ENCODE data around the gene TMEM218. TPM values are rescaled to one million over a fixed set of nuclear protein-coding genes. Genes with fewer than 3 reads are reported as not detected.

TMEM218 gene
- total RNA-seq, 2 donors from 2014 or later = 17.9 to 18.2 TPM

DNA sequence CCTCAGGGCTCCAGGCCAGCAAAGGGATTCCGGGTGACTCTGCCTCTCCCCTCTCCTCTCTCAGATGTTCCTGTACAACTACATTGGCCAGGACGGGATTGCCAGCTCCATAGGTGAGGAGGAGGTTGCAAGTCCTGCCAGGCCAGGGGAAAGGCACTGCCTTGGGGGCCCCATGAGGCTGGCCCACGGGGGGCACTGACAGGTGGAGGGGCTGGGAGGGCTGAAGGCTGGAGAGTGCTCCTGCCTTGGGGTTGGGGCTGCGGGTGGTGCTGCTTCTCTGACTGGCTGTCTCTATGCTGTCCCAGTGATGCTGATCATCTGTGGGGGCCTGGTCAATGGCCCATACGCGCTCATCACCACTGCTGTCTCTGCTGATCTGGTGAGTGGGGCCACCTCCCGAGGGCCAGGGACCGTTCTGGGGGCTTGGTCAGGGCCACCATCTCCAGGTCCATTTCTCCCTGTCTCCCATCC lies 26.6 kb downstream of the TMEM218 start:
- Histone ChIP-seq H3K9ac (ENCODE audit: extremely low read depth, low read length, poor library complexity, severe bottlenecking) (no peak overlapping the region), H3K4me1 (ENCODE audit: control insufficient read depth, insufficient read depth, low read length) (no peaks in the 10 kb centered on the region), H3K36me3 (ENCODE audit: control insufficient read depth, insufficient read depth, low read length) (no peaks in the 10 kb centered on the region), H3K9me3 (ENCODE audit: control insufficient read depth, low read length) (no peaks in the 10 kb centered on the region), H3K27ac (ENCODE audit: low read depth, low read length) (no peak overlapping the region), H3K4me3 (ENCODE audit: low read length) (no peak overlapping the region), H3K27me3 (ENCODE audit: control insufficient read depth, insufficient read depth, low read length, poor library complexity, severe bottlenecking) (no peaks in the 10 kb centered on the region)
- Mint-ChIP-seq H3K36me3 (ENCODE audit: low read depth) (no peaks in the 10 kb centered on the region), H3K4me3 (no peak overlapping the region), H3K4me1 (peaks cover 2% of the 10 kb centered on the region), H3K27me3 (ENCODE audit: insufficient read depth) (no peaks in the 10 kb centered on the region), H3K27ac (no peak overlapping the region), H3K9me3 (no peaks in the 10 kb centered on the region)
- peak; percentile 31 for DNase-seq
- WGBS, 2 experiments (ENCODE audit: insufficient coverage in 1 of 2, insufficient read length in 1 of 2) = 90 to 100% methylated on average over 1 to 8 of the region's 8 CpGs
- TF ChIP-seq, protein P1, sequence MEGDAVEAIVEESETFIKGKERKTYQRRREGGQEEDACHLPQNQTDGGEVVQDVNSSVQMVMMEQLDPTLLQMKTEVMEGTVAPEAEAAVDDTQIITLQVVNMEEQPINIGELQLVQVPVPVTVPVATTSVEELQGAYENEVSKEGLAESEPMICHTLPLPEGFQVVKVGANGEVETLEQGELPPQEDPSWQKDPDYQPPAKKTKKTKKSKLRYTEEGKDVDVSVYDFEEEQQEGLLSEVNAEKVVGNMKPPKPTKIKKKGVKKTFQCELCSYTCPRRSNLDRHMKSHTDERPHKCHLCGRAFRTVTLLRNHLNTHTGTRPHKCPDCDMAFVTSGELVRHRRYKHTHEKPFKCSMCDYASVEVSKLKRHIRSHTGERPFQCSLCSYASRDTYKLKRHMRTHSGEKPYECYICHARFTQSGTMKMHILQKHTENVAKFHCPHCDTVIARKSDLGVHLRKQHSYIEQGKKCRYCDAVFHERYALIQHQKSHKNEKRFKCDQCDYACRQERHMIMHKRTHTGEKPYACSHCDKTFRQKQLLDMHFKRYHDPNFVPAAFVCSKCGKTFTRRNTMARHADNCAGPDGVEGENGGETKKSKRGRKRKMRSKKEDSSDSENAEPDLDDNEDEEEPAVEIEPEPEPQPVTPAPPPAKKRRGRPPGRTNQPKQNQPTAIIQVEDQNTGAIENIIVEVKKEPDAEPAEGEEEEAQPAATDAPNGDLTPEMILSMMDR (conservative IDR thresholded peaks at IDR 0.05) = no peak

GRCh38 chr11:125084057-125084416 lies 27.4 kb downstream of the TMEM218 start:
- Histone ChIP-seq H3K4me1 (ENCODE audit: control insufficient read depth, insufficient read depth, low read length) (no peaks in the 10 kb centered on the region), H3K27me3 (ENCODE audit: control insufficient read depth, insufficient read depth, low read length, poor library complexity, severe bottlenecking) (no peaks in the 10 kb centered on the region), H3K4me3 (ENCODE audit: low read length) (no peak overlapping the region), H3K36me3 (ENCODE audit: control insufficient read depth, insufficient read depth, low read length) (no peaks in the 10 kb centered on the region), H3K9me3 (ENCODE audit: control insufficient read depth, low read length) (no peaks in the 10 kb centered on the region), H3K27ac (ENCODE audit: low read depth, low read length) (no peak overlapping the region), H3K9ac (ENCODE audit: extremely low read depth, low read length, poor library complexity, severe bottlenecking) (no peak overlapping the region)
- Mint-ChIP-seq H3K9me3 (no peaks in the 10 kb centered on the region), H3K27me3 (ENCODE audit: insufficient read depth) (peaks cover 5% of the 10 kb centered on the region), H3K36me3 (ENCODE audit: low read depth) (no peaks in the 10 kb centered on the region), H3K4me3 (no peak overlapping the region), H3K4me1 (peaks cover 2% of the 10 kb centered on the region), H3K27ac (no peak overlapping the region)
- 92 to 96% methylated on average over 11 of the region's 11 CpGs for WGBS, 2 experiments (ENCODE audit: insufficient coverage in 1 of 2, insufficient read length in 1 of 2)
- TF ChIP-seq, protein P1 (conservative IDR thresholded peaks at IDR 0.05) = no peak
- DNase-seq = peak; percentile 35

- TF ChIP-seq, protein P1 (conservative IDR thresholded peaks at IDR 0.05) = no peak
- Histone ChIP-seq H3K4me3 (ENCODE audit: low read length) (no peak overlapping the region), H3K4me1 (ENCODE audit: control insufficient read depth, insufficient read depth, low read length) (no peaks in the 10 kb centered on the region), H3K9me3 (ENCODE audit: control insufficient read depth, low read length) (no peaks in the 10 kb centered on the region), H3K27me3 (ENCODE audit: control insufficient read depth, insufficient read depth, low read length, poor library complexity, severe bottlenecking) (no peaks in the 10 kb centered on the region), H3K36me3 (ENCODE audit: control insufficient read depth, insufficient read depth, low read length) (no peaks in the 10 kb centered on the region), H3K9ac (ENCODE audit: extremely low read depth, low read length, poor library complexity, severe bottlenecking) (no peak overlapping the region), H3K27ac (ENCODE audit: low read depth, low read length) (no peak overlapping the region)
- peak; percentile 29 for DNase-seq
- Mint-ChIP-seq H3K4me3 (no peak overlapping the region), H3K36me3 (ENCODE audit: low read depth) (no peaks in the 10 kb centered on the region), H3K27ac (no peak overlapping the region), H3K9me3 (no peaks in the 10 kb centered on the region), H3K4me1 (peaks cover 2% of the 10 kb centered on the region), H3K27me3 (ENCODE audit: insufficient read depth) (peaks cover 5% of the 10 kb centered on the region)
- 84 to 86% methylated on average over 5 to 11 of the region's 11 CpGs for WGBS, 2 experiments (ENCODE audit: insufficient coverage in 1 of 2, insufficient read length in 1 of 2)
Measured at GRCh38 chr11:125083312-125084056, 27.9 kb downstream of the TMEM218 start.

Data from endodermal cell (in vitro differentiated cells).